SK-N-SH treated with all-trans-retinoic acid at 6 μM for 48 hours (cell line): ENCODE measurements around the gene GPX2.

Experiments used
- ATAC-seq: fragments of 200-7000 bp; cut with Tn5 transposase; 3 replicates; pipeline ENCODE4 v1.9.1; 2020; ENCODE audit warnings: mild to moderate bottlenecking, moderate library complexity
- ARNTL ChIP-seq: fragments of 450-650 bp; formaldehyde crosslinking; IDR thresholded peaks from 2 replicates; pipeline ENCODE4 v1.5.0; 2020; ENCODE audit warnings: low read depth, mild to moderate bottlenecking, moderate library complexity, borderline replicate concordance
- BACH2 ChIP-seq: fragments of 250-450 bp; sonication (Bioruptor Pico); IDR thresholded peaks from 2 replicates; pipeline ENCODE4 v1.9.0; 2021; ENCODE audit warnings: mild to moderate bottlenecking, borderline replicate concordance
- CREB5 ChIP-seq: fragments of 250-450 bp; sonication (Bioruptor Pico); IDR thresholded peaks from 2 replicates; pipeline ENCODE4 v1.5.1; 2020; ENCODE audit warnings: low read depth, mild to moderate bottlenecking, moderate library complexity
- CSDC2 ChIP-seq: fragments of 250-450 bp; sonication (Bioruptor Pico); IDR thresholded peaks from 2 replicates; pipeline ENCODE4 v1.5.0; 2020; ENCODE audit warnings: mild to moderate bottlenecking, moderate library complexity
- CSRNP3 ChIP-seq: fragments of 250-450 bp; sonication (Bioruptor Pico); IDR thresholded peaks from 2 replicates; pipeline ENCODE4 v1.5.1; 2021; ENCODE audit warnings: mild to moderate bottlenecking, moderate library complexity
- ESRRG ChIP-seq: fragments of 250-450 bp; sonication (Bioruptor Pico); IDR thresholded peaks from 2 replicates; pipeline ENCODE4 v1.6.1; 2021; ENCODE audit warnings: mild to moderate bottlenecking
- GLIS3 ChIP-seq: fragments of 250-450 bp; sonication (Bioruptor Pico); IDR thresholded peaks from 2 replicates; pipeline ENCODE4 v1.5.0; 2020; ENCODE audit warnings: mild to moderate bottlenecking, moderate library complexity
- ISL1 ChIP-seq: fragments of 250-450 bp; sonication (Bioruptor Pico); IDR thresholded peaks from 2 replicates; pipeline ENCODE4 v2.1.2; 2022; ENCODE audit warnings: mild to moderate bottlenecking, moderate library complexity
- OSR1 ChIP-seq: fragments of 250-450 bp; sonication (Bioruptor Pico); IDR thresholded peaks from 2 replicates; pipeline ENCODE4 v1.8.0; 2022; ENCODE audit warnings: moderate library complexity, mild to moderate bottlenecking, inconsistent platforms
- PATZ1 ChIP-seq: fragments of 250-450 bp; sonication (Bioruptor Pico); IDR thresholded peaks from 2 replicates; pipeline ENCODE4 v1.8.0; 2020; ENCODE audit warnings: mild to moderate bottlenecking, moderate library complexity, borderline replicate concordance
- POU6F1 ChIP-seq: fragments of 250-450 bp; sonication (Bioruptor Pico); IDR thresholded peaks from 2 replicates; pipeline ENCODE4 v1.8.0; 2021; ENCODE audit warnings: low read depth, mild to moderate bottlenecking, moderate library complexity, borderline replicate concordance
- PPARA ChIP-seq: fragments of 250-450 bp; sonication (Bioruptor Pico); IDR thresholded peaks from 2 replicates; pipeline ENCODE4 v1.5.0; 2020; ENCODE audit warnings: mild to moderate bottlenecking, borderline replicate concordance
- RARB ChIP-seq: fragments of 250-450 bp; sonication (Bioruptor Pico); IDR thresholded peaks from 2 replicates; pipeline ENCODE4 v1.8.0; 2021; ENCODE audit warnings: mild to moderate bottlenecking, moderate library complexity
- SNAI2 ChIP-seq: fragments of 250-450 bp; sonication (Bioruptor Pico); IDR thresholded peaks from 2 replicates; pipeline ENCODE4 v1.5.0; 2020; ENCODE audit warnings: mild to moderate bottlenecking, moderate library complexity
- TCF4 ChIP-seq: fragments of 250-450 bp; sonication (Bioruptor Pico); IDR thresholded peaks from 2 replicates; pipeline ENCODE4 v1.8.0; 2021; ENCODE audit warnings: mild to moderate bottlenecking, moderate library complexity, borderline replicate concordance
- TOX ChIP-seq: fragments of 250-450 bp; sonication (Bioruptor Pico); IDR thresholded peaks from 2 replicates; pipeline ENCODE4 v1.8.0; 2021; ENCODE audit warnings: mild to moderate bottlenecking, moderate library complexity, borderline replicate concordance
- ZC3H10 ChIP-seq: fragments of 250-450 bp; sonication (Bioruptor Pico); IDR thresholded peaks from 2 replicates; pipeline ENCODE4 v1.5.1; 2021; ENCODE audit warnings: mild to moderate bottlenecking, moderate library complexity
- ZFP3 ChIP-seq: fragments of 250-450 bp; sonication (Bioruptor Pico); IDR thresholded peaks from 2 replicates; pipeline ENCODE4 v1.5.0; 2020; ENCODE audit warnings: mild to moderate bottlenecking, moderate library complexity
- ZFP30 ChIP-seq: fragments of 450-650 bp; formaldehyde crosslinking; IDR thresholded peaks from 2 replicates; pipeline ENCODE4 v1.5.0; 2022; ENCODE audit warnings: mild to moderate bottlenecking, moderate library complexity
- ZNF565 ChIP-seq: fragments of 450-650 bp; formaldehyde crosslinking; conservative IDR thresholded peaks from 2 replicates; pipeline ENCODE4 v1.5.0; 2020; ENCODE audit warnings: low read depth, mild to moderate bottlenecking, moderate library complexity
- ZNF70 ChIP-seq: fragments of 450-650 bp; formaldehyde crosslinking; IDR thresholded peaks from 2 replicates; pipeline ENCODE4 v1.5.0; 2020; ENCODE audit warnings: mild to moderate bottlenecking, moderate library complexity
- ZNF8 ChIP-seq: fragments of 450-650 bp; formaldehyde crosslinking; IDR thresholded peaks from 2 replicates; pipeline ENCODE4 v1.5.0; 2020; ENCODE audit warnings: mild to moderate bottlenecking, moderate library complexity

GPX2 gene

GRCh38 chr14:64931123-64931522 is 11.4 kb downstream of the GPX2 start (continued):
- no peak for TF ChIP-seq CREB5
- no peak for TF ChIP-seq ZFP3 (CRISPR knock-in tag)
- TF ChIP-seq ZNF565 (CRISPR knock-in tag) = no peak

GRCh38 chr14:64930085-64930843 is 12.3 kb downstream of the GPX2 start:
- peak; percentile 63 for TF ChIP-seq ISL1 (CRISPR knock-in tag)
- peak; percentile 28; the same call in 1 of the 2 replicates for TF ChIP-seq CREB5
- TF ChIP-seq CSDC2 (CRISPR knock-in tag) = 0 out of 2 replicates have a peak, but pooled peaks have one; percentile 9
- TF ChIP-seq ZNF8 (CRISPR knock-in tag) = no peak
- no peak for TF ChIP-seq ZC3H10 (CRISPR knock-in tag)
- ATAC-seq = peak; percentile 85

GRCh38 chr14:64929014-64929359 is 13.6 kb downstream of the GPX2 start:
- TF ChIP-seq ZFP30 (CRISPR knock-in tag) (no peak), TOX (CRISPR knock-in tag) (no peak)
- ATAC-seq = no peak

GRCh38 chr14:64928239-64929013 is 14.1 kb downstream of the GPX2 start:
- TF ChIP-seq RARB (CRISPR knock-in tag) (no peak), CSDC2 (CRISPR knock-in tag) (no peak), ZFP3 (CRISPR knock-in tag) (no peak), PATZ1 (no peak), CREB5 (no peak), ISL1 (CRISPR knock-in tag) (no peak), ZNF565 (CRISPR knock-in tag) (no peak), ARNTL (CRISPR knock-in tag) (no peak), TOX (CRISPR knock-in tag) (no peak), ZNF70 (CRISPR knock-in tag) (no peak)
- TF ChIP-seq, all 23 proteins: peak for 0
- no peak for ATAC-seq

GRCh38 chr14:64927031-64927430 is 15.5 kb downstream of the GPX2 start:
- ATAC-seq = no peak
- TF ChIP-seq PPARA (CRISPR knock-in tag) = no peak
- TF ChIP-seq BACH2 (CRISPR knock-in tag) = no peak
- no peak for TF ChIP-seq ISL1 (CRISPR knock-in tag)
- no peak for TF ChIP-seq RARB (CRISPR knock-in tag)
- TF ChIP-seq CSRNP3 (CRISPR knock-in tag) = no peak
- no peak for TF ChIP-seq ESRRG (CRISPR knock-in tag)
- no peak for TF ChIP-seq ZC3H10 (CRISPR knock-in tag)
- no peak for TF ChIP-seq CREB5
- TF ChIP-seq GLIS3 (CRISPR knock-in tag) = no peak
- TF ChIP-seq POU6F1 (CRISPR knock-in tag) = no peak
- no peak for TF ChIP-seq TOX (CRISPR knock-in tag)
- TF ChIP-seq SNAI2 (CRISPR knock-in tag) = no peak
- no peak for TF ChIP-seq OSR1 (CRISPR knock-in tag)
- no peak for TF ChIP-seq TCF4 (CRISPR knock-in tag)
